HG02840 (cell line): ENCODE results near the gene STOM.
"Not testable (repeated sequence)": the region's sequence is repeated elsewhere in the genome, so short reads cannot be mapped to it uniquely, and the experiment has no call there.

Experiments used
- ATAC-seq: cut with Tn5 transposase; IDR thresholded peaks from one replicate; pipeline ENCODE4 v1.9.1; 2021; ENCODE audit warnings: mild to moderate bottlenecking, moderate library complexity, moderate number of reproducible peaks; ENCODE audit not compliant: unreplicated experiment, low FRiP score

The STOM gene

DNA sequence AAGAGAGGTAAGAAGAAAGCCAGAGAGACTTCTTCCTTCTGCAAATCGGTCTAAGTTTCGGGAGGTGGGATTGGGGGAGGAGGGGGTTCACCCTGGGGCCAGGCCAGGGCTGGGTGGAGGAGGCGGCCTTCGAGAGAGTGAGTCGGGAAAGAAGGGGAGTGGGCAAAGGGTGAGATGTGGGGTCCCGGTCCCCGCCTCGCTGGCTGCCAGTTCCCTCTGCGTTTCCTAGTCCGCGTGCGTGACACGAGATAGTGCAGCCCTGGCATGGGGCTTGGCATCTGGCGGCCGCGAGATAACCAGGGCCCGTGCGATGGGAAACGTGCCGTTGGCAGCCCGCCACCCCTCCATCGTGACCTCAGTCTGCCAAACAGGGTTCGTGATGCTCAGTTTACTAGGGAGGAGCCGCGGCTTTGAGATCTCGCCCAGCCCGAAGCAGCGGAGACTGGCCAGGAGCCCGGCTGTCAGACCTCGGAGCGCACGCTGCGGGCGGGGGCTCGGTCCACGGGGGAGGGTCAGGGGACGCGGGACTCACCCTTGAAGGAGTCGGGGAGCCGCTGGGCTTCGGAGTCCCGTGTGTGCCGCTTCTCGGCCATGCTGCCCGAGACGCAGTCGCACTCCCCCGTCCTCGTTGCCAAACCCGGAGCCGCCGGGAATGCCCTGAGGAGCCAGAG, at the start of gene STOM:
TSS of gene STOM (minus strand) at position 656 of the 671 bp plus-strand sequence. CDS start at position 593, 63 bp downstream.
- peak; percentile 57 for ATAC-seq

GRCh38 chr9:121411993-121412392, 41.9 kb upstream of the STOM start:
- no peak for ATAC-seq

GRCh38 chr9:121405899-121406298, 35.8 kb upstream of the STOM start:
- no peak for ATAC-seq

GRCh38 chr9:121404906-121405305, 34.9 kb upstream of the STOM start:
- no peak for ATAC-seq

GRCh38 chr9:121399883-121400607, 30.0 kb upstream of the STOM start:
- no peak for ATAC-seq

GRCh38 chr9:121399126-121399882, 29.3 kb upstream of the STOM start:
- no peak for ATAC-seq

DNA sequence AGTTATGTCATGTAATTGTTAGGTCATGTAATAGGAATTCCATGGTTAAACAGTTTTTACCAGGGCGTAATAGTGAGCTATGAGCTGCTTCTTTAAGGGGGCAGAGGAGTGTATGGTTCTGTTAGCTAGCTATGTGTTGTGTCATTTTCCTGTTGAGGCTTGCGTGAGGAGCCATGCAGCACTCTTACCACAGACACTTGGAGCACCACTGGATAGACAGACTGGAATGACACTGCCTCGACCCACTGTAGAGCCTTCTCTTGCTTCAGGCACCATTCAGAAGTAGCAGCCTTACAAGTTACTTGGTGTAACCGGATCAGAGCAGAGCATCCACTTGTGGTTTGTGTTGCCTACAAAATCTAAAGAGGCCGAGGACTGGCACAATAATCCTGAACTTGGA, 28.3 kb upstream of the STOM start:
- no peak for ATAC-seq

DNA sequence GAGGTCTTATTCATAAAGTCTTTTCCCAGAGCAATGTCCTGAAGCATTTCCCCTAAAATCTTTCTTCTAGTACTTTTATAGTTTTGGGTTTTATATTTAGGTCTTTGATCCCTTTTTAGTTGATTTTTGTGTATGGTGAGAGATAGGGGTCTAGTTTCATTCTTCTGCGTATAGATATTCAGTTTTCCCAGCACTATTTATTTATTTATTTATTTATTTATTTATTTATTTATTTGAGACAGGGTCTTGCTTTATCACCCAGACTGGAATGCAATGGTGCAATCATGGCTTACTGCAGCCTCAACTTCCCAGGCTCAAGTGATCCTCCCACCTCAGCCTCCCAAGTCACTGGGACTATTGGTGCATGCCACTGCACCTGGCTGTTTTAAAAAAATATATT, 27.2 kb upstream of the STOM start:
- not testable (repeated sequence) for ATAC-seq

GRCh38 chr9:121395558-121395957, 25.5 kb upstream of the STOM start:
- no peak for ATAC-seq

DNA sequence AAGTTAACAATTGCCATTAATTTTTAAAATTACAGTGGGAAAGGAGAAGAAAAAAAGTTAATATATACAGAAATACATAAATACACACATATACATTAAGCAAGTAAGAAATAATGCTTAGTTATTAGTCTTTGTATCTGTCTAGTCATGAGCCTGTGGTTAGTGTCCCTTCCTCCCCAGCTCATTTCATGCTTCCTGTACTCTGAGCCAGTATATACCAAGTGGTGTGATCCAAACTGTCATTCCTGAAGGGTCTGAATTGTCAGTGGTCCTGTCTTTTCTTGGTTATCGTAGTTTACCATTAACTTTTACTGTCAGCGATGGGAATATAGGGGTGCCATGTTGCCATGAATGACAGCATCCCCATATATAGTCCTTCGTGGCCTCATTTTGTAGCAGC, 24.2 kb upstream of the STOM start:
- no peak for ATAC-seq

DNA sequence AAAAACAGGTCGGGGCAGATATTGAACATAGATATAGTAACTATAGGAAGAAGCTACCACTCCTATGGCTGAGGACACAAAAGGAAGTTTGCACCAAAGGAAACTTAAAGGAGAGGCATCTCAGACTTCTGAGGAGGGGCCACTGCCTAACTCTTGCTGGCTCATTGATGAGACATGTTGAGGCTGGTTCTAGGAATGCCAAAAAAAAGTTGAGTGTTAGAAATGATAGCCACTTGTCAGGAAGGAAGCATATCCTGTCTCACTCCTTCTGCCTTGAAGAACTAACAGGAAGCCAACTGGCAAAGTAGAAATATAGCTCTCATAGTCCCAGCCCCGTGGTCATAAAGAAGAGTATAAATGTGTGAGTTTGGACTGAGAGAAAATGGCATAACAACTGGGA, 23.3 kb upstream of the STOM start:
- no peak for ATAC-seq

GRCh38 chr9:121390372-121390771, 20.3 kb upstream of the STOM start:
- no peak for ATAC-seq

DNA sequence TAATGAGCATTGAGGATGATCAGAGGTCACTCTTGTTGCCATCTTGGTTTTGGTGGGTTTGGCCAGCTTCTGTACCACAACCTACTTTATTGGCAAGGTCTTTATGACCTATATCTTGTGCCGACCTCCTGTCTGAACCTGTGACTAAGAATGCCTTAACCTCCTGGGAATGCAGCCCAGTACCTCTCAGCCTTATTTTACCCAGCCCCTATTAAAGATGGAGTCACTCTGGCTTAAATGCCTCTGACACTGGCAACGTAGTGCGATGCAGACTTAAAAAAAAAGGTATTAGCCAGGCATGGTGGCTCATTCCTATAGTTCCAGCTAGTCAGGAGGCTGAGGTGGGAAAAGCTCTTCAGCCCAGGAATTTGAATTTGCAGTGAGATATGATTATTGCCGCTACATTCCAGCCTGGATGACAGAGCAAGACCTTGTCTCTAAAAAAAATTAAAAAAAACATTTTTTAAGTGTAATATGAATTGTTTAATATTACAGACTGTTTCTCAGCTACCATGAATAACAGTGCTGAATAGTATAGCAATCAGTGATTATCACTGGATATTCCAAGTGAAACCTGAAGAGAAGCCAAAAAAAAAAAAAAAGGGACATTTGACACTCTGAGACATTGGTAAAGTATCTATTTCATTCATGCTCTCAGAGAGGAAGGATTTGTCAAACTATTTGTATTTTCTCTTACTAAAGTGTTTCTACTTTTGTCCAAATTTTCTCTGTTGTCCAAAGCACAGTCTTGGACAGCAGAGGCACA, 18.3 kb upstream of the STOM start:
- no peak for ATAC-seq

GRCh38 chr9:121386442-121387175, 16.6 kb upstream of the STOM start:
- ATAC-seq, result no peak

- ATAC-seq, result no peak
Measured at GRCh38 chr9:121383715-121384114, 13.7 kb upstream of the STOM start.

- ATAC-seq, result no peak
Measured at GRCh38 chr9:121380846-121381245, 10.8 kb upstream of the STOM start.

DNA sequence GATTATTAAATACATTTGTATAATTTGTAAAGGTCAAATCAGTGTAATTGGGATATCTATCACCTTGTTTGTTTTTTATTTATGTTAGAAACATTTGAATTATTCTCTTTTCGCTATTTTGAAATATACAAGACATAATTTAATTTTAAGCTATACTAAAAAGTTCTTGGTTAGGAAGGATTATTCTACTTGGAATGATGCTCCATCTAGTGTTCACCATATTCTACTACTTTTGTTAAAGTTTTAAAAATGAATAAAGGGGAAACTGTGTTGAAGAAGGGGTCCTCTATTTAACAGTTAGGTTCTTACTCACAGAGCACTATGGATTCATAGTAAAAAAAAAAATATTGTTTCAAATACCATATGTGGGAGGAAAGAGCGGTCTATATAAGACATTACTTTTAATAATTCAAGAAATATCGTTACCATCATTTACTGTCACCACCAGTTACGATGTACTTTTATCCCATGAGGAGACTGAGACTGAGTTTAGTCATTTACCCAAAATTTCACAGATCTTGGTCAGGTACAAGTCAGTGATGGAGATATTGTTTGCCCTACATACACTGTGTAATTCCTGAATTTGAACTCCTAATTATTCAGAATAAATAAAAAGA, 6.3 kb upstream of the STOM start:
- no peak for ATAC-seq

GRCh38 chr9:121373011-121373729, 3.1 kb upstream of the STOM start:
- ATAC-seq, result no peak
